Transverse colon (tissue), 4 donors: ENCODE data around the gene LAMB2.

Experiments used
- POLR2A ChIP-seq: fragments of 450-650 bp; IDR thresholded peaks from one replicate; pipeline ENCODE4 v1.6.1; 2016; ENCODE audit warnings: antibody characterized with exemption, mild to moderate bottlenecking, moderate library complexity
- POLR2AphosphoS5 ChIP-seq, 3 donors: sonication (generic); formaldehyde crosslinking; IDR thresholded peaks; one replicate each; pipeline ENCODE4 v1.6.1; 2016; ENCODE audit warnings: antibody characterized with exemption in 3 of 3
- TF ChIP-seq, protein P1 (sequence below), 5 experiments: fragments of 200-600 bp in 3 of 5; fragments of 450-650 bp in 2 of 5; sonication (generic) in 3 of 5; IDR thresholded peaks; 1 replicate in 2 of 5; 2 replicates in 3 of 5; pipeline ENCODE4 v1.5.1; 2016 to 2017; ENCODE audit warnings: antibody characterized with exemption in 5 of 5, inconsistent platforms in 3 of 5, mild to moderate bottlenecking in 2 of 5, moderate library complexity in 1 of 5

DNA sequence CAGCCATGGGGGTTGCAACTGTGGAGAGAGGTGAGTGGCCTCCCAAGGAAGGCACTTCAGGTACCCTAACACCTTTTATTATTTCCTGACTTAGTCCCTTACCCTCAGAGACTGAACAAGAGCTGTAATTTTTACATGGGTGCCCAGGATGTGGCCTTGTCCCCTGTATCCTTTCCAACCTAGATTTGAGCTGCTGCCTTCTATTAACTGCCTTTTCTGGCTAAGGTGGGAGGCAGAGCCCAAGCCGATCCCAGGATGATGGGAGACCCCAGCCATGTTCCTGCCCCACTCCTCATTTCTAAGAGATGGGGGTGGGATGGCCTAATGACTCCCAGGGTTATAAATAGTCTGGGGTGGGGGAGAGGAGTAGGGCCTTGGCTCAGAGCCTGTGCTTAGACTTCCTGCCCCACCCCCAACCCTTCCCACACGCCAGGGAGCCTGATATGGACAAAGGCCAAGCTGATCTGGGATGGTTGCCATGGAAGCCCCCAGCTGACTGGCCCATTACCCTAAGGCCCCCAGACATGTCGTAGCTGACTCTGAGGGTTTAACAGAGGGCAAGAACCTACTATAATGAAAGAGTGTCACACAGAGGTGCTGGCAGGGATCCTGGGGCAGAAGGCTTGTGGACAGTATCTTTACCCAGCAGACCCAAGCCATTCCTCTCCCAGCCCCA, 40.4 kb upstream of the LAMB2 start:
- no peak for TF ChIP-seq POLR2A
- TF ChIP-seq, protein P1, sequence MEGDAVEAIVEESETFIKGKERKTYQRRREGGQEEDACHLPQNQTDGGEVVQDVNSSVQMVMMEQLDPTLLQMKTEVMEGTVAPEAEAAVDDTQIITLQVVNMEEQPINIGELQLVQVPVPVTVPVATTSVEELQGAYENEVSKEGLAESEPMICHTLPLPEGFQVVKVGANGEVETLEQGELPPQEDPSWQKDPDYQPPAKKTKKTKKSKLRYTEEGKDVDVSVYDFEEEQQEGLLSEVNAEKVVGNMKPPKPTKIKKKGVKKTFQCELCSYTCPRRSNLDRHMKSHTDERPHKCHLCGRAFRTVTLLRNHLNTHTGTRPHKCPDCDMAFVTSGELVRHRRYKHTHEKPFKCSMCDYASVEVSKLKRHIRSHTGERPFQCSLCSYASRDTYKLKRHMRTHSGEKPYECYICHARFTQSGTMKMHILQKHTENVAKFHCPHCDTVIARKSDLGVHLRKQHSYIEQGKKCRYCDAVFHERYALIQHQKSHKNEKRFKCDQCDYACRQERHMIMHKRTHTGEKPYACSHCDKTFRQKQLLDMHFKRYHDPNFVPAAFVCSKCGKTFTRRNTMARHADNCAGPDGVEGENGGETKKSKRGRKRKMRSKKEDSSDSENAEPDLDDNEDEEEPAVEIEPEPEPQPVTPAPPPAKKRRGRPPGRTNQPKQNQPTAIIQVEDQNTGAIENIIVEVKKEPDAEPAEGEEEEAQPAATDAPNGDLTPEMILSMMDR (IDR thresholded peaks at IDR 0.05) = no peak
- no peak for TF ChIP-seq POLR2AphosphoS5 (IDR thresholded peaks at IDR 0.05)
